Central memory CD4-positive, alpha-beta T cell (primary cell): ENCODE measurements around the gene RAE1.

Source experiments
- DNase-seq: peaks from one replicate; pipeline ENCODE4 v3.0.0; 2022

The RAE1 gene

DNA sequence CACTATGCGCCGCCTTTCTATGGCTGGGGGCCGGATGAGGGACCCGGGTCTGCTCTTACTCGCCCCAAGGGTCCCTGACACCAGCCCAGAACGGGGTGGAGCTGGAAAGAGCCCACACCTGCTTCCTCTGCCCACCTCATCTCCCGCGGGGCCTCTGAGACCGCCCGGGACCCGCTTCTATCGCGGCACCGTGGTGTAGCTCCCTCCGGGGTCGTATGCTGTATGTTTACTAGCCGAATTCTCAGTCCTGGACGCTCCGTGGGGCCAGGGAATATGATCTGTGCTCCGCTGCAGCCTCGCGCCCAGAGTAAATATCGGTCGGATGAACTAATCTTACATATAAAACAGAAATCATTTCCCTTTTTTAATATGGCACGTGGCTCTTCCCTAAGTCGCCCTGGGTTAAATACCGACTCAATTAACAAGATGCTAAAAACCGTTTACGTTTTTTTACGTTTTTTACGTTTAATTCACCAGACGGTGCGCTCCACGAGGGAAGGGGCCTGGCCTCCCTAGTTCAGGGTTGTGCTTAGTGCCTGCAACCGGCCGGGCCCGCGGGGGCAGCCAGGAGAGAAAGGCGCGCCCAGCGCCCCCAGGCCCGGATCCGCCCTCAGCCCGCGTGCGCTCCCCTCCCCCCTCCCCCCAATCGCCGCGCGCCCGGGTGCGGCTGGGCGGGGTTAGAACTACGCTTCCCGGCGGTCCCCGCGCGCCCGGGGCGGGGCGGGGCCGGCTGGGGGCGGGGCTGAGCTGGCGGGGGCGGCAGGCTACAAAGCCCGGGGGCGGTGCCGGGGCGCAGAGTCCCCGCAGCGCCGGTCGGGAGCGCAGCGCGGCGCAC is 39.8 kb downstream of the RAE1 start, which contains the start of gene RBM38:
Gene RBM38 (plus strand): TSS at position 793 of the 835 bp plus-strand sequence. CDS start 186 bp downstream, outside the sequence.
- DNase-seq, result peak; percentile 68

DNA sequence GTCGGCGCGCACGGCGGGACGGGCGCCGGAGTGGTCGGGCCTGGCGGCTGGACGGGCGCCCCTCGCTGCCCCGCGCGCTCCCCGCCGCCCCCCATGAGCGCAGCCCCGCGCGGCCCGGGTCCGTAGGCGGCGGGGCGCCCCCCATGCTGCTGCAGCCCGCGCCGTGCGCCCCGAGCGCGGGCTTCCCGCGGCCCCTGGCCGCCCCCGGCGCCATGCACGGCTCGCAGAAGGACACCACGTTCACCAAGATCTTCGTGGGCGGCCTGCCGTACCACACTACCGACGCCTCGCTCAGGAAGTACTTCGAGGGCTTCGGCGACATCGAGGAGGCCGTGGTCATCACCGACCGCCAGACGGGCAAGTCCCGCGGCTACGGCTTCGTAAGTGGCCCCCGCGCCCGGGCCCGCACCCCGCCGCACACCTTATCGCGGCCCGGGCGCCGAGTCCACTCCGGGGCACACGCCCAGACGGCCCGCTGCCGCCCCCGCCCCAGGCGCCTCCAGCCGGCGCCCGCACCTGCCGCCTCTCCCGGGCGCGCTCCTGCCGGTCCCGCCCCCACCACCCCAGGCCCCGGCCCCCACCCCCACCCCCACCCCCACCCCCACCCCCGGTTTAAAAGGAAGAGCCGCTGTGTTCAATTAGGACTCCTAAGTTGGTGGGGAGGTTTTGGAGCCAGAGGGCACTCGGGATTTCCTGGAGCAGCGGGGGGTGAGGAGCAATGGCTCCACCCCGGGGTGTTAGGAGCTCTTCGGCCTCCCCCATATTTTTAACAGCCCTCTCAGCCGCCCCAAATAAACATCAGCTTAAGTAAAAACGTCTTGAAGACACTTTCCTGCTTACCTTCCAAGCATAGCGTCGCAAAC is 40.6 kb downstream of the RAE1 start:
- DNase-seq, result no peak

DNA sequence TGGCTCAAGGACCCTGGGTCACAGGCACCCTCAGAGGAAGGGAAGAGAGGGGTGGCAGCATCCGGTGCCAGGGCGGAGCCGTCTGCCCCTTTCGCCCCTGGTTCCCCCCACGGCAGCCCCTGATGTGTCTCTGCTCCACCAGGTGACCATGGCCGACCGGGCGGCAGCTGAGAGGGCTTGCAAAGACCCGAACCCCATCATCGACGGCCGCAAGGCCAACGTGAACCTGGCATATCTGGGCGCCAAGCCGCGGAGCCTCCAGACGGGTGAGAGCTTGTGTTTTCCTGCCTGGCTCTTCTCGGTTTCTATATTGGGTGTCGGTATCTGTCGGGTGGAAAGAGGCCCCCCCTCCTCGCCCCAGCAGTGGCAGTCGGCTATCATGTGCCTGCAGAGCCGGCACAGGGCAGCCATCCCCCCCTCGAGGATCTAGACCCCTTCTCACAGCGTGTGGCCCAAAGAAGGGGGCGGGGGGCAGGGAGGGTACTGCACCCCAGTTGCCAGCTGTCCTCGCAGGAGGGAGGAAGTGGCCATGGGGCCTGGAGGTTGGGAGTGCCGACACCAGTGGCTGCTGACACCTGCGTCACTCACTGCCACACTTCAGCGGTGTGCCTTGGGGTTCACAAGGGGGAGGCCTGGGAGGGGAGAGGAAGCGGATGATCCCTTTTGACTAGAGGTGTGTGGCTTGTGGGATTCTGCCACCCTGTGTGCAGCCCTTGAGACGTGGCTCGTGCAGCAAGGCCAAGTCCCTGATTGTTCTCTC is 41.6 kb downstream of the RAE1 start:
- peak; percentile 96 for DNase-seq

DNA sequence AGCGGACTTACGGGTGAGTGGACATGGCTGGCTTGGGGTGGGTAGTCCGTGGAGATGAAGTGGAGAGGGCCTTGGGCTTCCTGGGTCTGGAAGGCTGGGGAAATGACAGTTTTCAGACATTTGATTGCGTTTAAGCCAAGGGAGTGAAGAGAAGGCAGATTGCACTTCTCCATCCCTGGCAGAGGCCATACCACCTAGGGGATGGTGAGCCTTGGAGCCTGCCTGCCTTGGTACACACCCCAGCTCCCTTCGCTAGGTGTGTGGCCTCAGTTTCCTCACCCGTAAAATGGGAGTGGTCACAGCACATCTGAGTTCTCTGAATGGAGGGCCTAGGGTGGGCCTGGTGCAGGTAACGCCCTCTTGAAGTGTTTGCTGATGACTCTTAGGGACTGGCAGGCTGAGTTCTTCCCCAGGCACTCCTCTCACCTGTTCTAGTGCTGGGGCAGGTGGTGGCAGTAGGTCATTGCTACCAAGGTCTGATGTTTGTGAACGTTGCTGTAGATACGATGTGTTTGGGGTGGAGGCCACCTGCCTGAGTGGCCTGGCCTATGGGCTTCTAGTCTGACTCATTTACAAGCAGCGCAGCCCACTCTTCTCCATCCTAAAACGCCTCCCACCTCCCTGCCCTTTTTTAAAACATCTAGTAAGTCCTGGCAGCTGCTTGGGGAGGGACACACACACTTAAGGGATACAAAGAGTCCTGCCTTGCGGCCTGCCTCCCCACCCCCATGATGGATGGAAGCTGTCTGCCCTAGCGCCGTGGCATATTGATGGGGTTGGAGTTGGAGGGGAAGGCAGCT is 42.5 kb downstream of the RAE1 start:
- no peak for DNase-seq

DNA sequence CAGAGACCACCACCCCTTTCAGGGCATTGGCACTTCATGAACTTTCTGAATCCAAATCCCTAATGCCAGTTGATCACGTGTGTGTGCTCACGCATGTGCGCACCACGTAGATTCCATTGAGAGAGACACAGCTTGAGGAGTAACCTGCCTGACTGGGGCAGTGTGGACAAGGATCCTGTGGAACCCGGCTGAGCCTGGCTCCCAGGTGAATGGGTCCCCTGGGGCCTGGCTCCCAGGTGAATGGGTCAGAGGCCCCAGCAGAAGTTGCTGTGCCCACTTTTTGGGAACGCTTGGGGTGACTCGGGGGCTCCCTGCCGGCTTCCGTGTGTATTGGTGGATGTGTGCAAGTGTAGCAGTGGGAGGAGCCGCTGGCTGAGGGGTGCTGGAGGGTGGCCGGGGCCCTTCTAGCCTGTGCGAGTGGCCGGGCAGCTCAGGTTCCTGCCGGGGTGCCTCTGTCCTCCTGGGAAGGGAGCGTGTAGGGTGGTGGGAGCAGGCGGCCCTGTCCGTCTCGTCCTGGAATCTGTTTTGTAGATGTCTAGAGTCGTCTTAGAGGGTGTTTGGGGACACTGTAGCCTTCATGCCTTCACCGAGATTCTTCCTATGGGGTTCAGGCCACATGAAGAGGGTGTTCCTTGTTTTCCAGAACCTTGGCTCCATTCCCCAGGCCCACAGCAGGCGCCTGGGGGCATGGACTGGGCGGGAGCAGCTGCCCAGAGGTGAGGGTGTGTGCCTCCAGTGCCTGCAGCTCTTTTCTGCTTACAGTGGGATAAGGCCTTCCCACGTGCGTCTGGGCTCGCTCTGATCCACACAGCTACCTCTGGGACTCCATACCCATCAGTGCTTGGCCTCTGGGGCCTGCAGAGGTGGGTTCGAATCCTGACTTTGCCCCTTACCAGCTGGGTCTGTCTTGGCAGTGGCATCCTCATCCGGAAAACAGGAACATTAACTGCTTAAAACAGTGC is 43.3 kb downstream of the RAE1 start:
- no peak for DNase-seq

DNA sequence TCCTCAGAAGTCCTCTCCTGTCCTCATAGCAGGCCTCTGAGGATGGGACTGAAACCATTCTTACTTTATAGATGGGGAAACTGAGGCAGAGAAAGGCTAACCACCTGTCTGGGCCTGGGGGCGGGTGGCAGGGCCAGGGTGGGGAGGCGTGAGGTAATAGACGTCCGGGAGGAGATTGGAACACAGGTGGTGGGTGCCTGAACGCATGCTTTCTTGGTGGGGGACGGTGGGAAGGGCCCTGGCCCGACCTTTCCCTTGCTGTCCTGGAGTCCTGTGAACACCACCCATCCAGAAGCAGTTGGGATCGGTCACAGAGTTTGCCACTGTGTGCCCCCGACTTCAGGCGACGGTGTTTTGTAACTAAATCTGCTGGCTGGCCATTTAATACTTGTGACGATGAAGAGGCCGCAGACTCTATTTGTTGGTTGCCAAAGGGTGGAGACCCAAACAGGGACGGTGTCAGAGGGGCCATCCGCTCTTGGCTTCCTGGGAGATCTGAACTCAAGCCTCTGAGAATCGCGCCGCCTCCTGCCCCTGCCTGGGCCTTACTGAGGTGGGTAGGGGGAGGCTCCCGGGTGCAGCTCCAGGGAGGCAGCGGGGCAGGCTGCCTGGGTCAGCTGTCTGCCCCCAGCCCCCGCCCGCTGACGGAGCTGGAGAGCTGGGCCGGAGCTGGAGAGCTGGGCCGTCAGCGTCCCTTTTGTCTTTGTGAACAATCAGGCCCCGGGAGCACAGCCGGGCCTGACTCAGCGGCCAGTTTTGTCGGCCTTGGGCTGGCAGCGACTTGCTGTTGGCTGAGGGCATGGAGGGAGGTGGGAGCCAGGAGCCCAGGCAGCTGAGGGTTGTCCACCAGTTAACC is 44.3 kb downstream of the RAE1 start:
- no peak for DNase-seq

GRCh38 chr20:57396212-57396983 is 45.3 kb downstream of the RAE1 start:
- DNase-seq, result no peak

- DNase-seq, result no peak
Observed at GRCh38 chr20:57396984-57397692, 46.1 kb downstream of the RAE1 start.

- DNase-seq, result peak; percentile 81
Observed at GRCh38 chr20:57397693-57398108, 46.6 kb downstream of the RAE1 start.

DNA sequence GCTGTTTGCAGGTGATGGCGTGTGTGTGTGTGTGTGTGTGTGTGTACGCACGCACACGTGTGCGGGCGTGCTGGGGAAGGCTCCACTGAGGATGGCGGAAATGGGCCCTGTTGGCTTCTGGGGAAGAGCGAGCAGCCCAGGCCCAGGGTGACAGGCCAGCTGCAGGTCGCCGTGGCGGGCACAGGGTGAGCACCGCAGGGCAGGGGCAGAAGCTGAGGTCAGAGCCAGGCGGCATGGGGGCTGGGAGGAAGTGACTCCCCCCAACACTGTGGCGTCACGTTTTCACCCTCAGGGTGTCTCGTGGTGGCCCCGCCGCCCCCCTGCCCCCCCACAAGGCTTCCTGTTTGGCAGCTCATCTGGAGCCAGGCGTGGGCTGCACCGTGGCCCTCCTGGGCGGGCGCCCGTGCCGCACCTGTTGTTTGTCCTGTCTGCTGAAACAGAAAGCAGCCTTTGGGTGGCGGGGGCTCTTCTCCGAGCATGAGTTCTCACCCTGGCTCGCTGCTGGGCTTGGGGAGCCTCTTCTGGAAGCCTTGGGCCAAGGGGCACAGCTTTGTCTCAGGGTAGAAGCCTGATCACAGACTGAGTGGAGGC is 47.3 kb downstream of the RAE1 start:
- DNase-seq, result peak; percentile 95

GRCh38 chr20:57398901-57399535 is 48.0 kb downstream of the RAE1 start:
- DNase-seq, result no peak

DNA sequence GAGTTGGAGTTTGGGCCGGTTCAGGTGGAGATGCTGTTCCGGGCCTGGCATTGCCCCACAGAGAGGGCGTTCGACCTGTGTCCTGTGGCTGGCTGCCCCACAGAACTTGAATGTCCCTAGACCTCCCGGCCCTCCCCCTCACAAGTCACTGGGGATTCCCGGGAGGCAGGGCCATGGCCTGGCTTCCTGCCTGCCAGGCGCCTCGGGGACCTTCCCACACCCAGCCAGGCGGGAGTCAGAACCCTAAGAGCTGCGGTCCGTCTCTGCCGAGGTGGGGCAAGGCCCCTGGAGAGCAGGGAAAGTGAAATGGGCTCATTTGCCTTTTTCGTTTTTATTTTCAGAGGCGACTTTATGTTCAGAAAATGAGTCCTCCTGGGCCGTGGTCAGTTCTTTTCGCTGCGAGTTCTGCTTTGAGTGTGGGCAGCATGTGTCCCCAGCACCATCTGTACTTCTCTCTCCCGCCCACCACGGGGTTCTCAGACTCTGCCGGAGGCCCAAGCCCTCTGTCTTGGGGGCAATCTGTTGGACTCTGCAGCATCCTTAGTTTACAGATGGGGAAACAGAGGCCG is 48.6 kb downstream of the RAE1 start:
- DNase-seq, result no peak

GRCh38 chr20:57400231-57400701 is 49.2 kb downstream of the RAE1 start:
- DNase-seq, result no peak

DNA sequence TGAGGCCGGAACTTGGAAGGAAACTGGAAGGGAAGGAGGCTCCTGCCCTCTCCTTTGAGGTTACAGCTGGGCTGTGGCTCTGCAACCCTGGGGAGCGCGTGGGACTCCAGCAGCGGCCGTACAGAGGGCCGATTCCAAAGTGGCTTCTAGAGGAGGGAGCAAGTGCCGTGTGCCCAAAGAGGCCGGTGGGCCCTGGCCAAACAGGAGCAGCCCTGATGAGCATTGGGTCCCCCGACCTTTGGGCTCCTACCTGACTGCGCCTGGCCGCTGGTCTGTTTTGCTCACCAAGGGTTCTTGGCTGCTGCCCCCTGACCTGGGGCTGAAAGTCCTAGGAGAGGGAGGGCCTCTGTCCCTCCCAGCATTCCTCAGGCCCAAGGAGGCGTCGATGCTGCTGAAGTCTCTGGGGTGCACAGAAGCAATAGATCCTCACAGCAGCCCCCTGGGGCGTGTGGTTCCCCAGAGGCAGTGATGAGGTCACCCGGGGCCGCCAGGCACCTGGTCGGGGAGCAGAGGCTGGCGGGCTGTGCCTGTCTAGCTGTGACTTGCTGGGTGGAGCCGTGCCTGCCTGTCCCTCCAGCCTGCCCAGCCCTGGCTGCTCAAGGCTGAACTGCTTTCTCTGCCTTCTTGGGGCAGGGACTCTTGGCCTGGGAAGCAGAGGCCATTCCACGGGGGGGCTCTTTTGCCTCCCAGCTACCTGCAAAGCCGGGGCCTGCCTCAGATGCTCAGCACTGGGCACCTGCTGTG is 49.9 kb downstream of the RAE1 start:
- no peak for DNase-seq

DNA sequence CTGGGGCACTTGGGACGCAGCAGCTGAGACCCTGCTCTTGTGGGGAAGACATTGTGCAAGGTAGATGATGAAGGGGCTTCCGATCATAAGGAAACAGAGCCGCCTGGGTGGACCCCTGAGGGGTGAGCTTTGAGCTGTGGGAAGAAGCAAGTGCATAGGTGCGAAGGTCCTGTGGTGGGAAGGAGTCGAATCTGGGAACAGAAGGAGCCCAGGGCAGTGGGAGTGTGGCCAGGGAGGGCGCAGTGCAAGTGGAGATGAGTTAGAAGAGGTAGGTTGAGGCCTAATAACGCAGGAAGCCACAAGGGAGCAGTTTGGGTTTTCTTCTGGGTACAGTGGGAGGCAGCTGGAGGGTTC is 50.5 kb downstream of the RAE1 start:
- DNase-seq, result no peak
